ENCODE results near the gene PTPRU.
"Not testable (repeated sequence)": the region's sequence is repeated elsewhere in the genome, so short reads cannot be mapped to it uniquely, and the experiment has no call there.

Gene PTPRU

DNA sequence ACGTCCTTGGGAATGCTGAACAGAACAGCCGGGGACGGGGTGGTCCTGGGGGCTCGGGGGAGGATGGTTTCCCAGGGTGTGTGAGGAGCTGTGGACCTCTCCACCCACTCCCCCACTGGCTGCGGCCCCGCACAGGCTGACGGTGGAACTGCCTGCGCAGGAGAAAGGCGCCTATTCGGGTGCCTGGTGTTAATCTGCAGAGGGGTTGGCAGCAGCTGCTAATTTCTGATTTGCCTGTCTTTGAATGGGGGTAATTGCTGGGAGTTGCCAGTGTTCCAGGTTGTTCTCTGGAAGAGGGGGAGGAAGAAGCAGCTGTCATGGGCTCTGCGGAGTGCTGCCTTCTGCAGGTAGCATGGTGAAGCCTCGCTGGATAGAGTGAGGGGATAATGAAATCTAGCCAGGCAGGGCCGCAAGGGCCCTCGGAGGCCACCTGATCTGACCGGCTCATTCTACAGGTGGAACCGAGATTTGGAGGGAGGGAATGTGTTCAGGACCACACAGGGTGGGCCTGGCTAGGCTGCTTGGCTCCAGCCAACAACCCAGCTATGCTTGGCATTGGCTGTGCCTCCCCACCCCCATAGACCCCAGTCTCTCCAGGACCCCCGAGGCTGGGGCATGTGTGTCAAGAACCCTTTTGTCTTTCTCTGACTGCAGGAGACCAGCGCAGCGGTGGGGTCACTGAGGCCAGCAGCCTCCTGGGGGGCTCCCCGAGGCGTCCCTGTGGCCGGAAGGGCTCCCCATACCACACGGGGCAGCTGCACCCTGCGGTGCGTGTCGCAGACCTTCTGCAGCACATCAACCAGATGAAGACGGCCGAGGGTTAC lies 67.1 kb downstream of the PTPRU start:
- no peak overlapping the region for H3K4me3 ChIP-seq (ENCODE audit: low read depth in 1 of 2, low read length in 2 of 2)
- H3K9ac ChIP-seq (ENCODE audit: low read length): no peak overlapping the region
- H3K9me3 ChIP-seq (ENCODE audit: low read length): no peaks in the 10 kb centered on the region
- no peaks in the 10 kb centered on the region for H3K36me3 ChIP-seq (ENCODE audit: insufficient read depth, low read length)
- H3K27ac ChIP-seq (ENCODE audit: low read depth, low read length): no peak overlapping the region
- no peaks in the 10 kb centered on the region for H3K27me3 ChIP-seq (ENCODE audit: control insufficient read depth in 1 of 2, insufficient read depth in 2 of 2, low read length in 2 of 2)
- H3K4me1 ChIP-seq (ENCODE audit: insufficient read depth, low read length): no peaks in the 10 kb centered on the region

DNA sequence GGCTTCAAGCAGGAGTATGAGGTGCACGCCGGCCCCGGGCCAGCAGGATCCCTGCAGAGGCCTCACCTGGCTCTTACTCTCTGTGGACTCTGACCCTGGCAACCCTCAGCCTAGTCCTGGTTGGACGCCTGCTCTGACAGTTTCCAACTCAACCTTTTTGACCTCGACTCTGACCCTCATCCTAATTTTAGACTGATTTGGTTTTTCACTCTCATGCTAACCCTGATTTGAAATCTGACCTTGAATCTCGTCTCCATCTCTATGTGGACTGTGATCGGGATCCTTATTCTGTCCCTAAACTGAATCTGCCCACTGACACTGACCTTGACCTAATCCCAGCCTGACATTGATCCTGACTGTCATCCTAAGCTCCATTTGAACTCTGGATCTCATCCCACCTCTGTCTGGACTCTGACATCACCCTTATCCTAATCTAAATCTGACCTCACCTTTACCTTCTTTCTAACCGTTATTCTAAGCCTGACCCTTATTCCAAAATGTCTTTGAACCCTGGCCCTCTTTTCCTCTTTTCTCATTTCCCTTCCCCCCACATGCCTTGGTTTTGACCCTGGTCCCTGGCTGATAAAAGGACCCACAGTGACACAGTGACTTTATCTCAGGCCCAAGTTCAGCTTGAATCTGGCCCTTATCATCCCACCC lies 67.8 kb downstream of the PTPRU start:
- H3K9me3 ChIP-seq (ENCODE audit: low read length): no peaks in the 10 kb centered on the region
- H3K27ac ChIP-seq (ENCODE audit: low read depth, low read length): no peak overlapping the region
- H3K4me3 ChIP-seq (ENCODE audit: low read depth in 1 of 2, low read length in 2 of 2): no peak overlapping the region
- no peak overlapping the region for H3K9ac ChIP-seq (ENCODE audit: low read length)
- H3K4me1 ChIP-seq (ENCODE audit: insufficient read depth, low read length): no peaks in the 10 kb centered on the region
- H3K36me3 ChIP-seq (ENCODE audit: insufficient read depth, low read length): no peaks in the 10 kb centered on the region
- no peaks in the 10 kb centered on the region for H3K27me3 ChIP-seq (ENCODE audit: control insufficient read depth in 1 of 2, insufficient read depth in 2 of 2, low read length in 2 of 2)

DNA sequence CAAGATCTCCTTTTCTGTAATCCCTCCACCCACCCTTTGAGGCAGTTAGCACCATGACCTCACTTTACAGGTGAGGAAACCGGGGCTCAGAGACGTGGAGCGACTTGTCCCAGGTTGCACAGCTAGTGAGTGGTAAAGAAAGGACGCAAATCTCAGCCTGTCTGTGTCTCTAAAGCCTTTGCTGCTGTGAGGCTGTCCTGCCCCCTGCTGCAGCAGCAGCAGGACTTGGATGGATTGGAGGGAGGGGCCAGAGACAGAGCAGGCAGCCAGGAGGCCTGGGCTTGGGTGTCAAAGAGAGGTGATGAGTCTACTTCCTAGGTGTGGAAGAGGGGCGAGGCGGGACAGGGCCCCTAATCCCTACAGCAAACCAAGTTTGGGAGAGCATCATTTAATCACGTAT lies 69.6 kb downstream of the PTPRU start:
- H3K27ac ChIP-seq (ENCODE audit: low read depth, low read length): no peak overlapping the region

DNA sequence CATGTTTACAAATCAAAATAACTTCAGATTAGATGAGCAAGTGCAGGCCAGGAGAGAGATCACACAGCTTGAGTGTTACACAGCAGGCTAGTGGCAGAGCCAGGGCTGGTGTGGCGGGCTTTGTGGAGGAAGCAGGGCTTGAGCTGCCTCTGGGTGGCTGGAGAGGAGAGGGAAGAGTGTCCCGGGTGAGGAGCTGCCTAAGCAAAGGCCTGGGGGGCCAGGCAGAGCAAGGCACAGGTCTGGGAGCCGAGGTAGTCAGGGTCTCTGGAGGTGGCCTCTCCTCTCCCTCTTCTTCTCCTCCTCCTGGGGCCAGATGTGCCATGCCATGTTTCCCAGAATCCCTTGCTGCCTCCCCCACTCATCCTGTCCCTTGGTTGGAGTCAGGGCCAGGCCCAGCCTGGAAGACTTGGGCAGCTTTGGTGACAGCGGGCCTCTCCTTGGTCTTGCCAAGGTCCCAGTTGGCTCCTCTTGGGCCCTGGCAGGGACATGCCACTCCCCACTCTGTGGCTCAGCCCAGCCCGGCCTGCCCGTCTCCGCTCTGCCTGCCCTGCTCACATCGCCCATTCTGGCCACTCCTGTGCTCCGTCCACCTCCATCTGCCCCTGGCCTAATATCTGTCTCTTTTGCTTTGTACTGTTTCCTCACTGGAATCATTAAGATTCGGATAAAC lies 70.3 kb downstream of the PTPRU start:
- Histone ChIP-seq H3K9me3 (ENCODE audit: low read length) (no peaks in the 10 kb centered on the region), H3K4me3 (ENCODE audit: low read depth in 1 of 2, low read length in 2 of 2) (no peak overlapping the region), H3K27ac (ENCODE audit: low read depth, low read length) (no peak overlapping the region), H3K36me3 (ENCODE audit: insufficient read depth, low read length) (no peaks in the 10 kb centered on the region), H3K4me1 (ENCODE audit: insufficient read depth, low read length) (no peaks in the 10 kb centered on the region), H3K27me3 (ENCODE audit: control insufficient read depth in 1 of 2, insufficient read depth in 2 of 2, low read length in 2 of 2) (no peaks in the 10 kb centered on the region), H3K9ac (ENCODE audit: low read length) (no peak overlapping the region)

More for the DNA sequence above, 69.6 kb downstream of the PTPRU start:
- Histone ChIP-seq H3K4me1 (ENCODE audit: insufficient read depth, low read length) (no peaks in the 10 kb centered on the region), H3K4me3 (ENCODE audit: low read depth in 1 of 2, low read length in 2 of 2) (no peak overlapping the region), H3K9me3 (ENCODE audit: low read length) (no peaks in the 10 kb centered on the region), H3K9ac (ENCODE audit: low read length) (no peak overlapping the region), H3K36me3 (ENCODE audit: insufficient read depth, low read length) (no peaks in the 10 kb centered on the region), H3K27me3 (ENCODE audit: control insufficient read depth in 1 of 2, insufficient read depth in 2 of 2, low read length in 2 of 2) (no peaks in the 10 kb centered on the region)

DNA sequence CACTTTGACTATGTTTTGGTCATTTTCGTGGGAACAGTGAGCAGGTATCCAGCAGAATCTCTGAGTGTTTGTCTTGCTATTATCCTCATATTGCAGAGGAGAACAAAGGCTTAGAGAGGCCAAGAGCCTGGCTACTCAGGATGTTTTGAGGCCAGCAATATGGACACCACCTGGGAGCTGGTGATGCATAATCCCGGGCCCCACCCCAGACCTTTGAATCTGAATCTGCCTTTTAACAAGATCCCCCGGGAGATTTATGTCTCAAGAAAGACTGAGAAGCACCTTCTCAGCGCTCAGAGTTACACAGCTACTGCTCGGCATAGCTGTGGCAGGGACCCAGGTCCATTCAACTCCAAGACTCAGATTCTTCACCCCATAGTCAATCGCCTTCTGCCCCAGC lies 72.8 kb downstream of the PTPRU start:
- no peak overlapping the region for H3K27ac ChIP-seq (ENCODE audit: low read depth, low read length)
- no peak overlapping the region for H3K9ac ChIP-seq (ENCODE audit: low read length)
- H3K9me3 ChIP-seq (ENCODE audit: low read length): no peaks in the 10 kb centered on the region
- H3K36me3 ChIP-seq (ENCODE audit: insufficient read depth, low read length): no peaks in the 10 kb centered on the region
- no peaks in the 10 kb centered on the region for H3K27me3 ChIP-seq (ENCODE audit: control insufficient read depth in 1 of 2, insufficient read depth in 2 of 2, low read length in 2 of 2)
- no peak overlapping the region for H3K4me3 ChIP-seq (ENCODE audit: low read depth in 1 of 2, low read length in 2 of 2)
- H3K4me1 ChIP-seq (ENCODE audit: insufficient read depth, low read length): no peaks in the 10 kb centered on the region

DNA sequence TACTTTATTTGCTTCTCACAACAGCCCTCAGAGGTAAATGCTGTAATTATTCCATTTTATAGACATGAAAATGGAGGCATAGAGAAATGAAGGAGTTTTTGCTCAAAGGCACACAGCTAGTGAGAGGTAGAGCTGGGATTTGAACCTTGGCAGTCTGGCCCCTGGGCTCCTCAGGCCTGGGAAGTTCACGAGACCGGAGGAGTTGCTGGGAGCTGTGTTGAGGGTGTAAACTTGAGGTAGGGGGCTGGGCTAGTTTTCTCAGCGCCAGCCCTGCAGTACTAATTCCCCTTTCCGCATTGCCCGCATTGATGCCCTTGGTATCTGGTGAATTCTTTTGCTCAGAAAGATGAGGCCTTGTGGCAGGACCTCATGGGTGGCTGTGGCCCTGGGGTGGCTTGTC lies 73.3 kb downstream of the PTPRU start:
- Histone ChIP-seq H3K27me3 (ENCODE audit: control insufficient read depth in 1 of 2, insufficient read depth in 2 of 2, low read length in 2 of 2) (no peaks in the 10 kb centered on the region), H3K4me3 (ENCODE audit: low read depth in 1 of 2, low read length in 2 of 2) (no peak overlapping the region), H3K9ac (ENCODE audit: low read length) (no peak overlapping the region), H3K4me1 (ENCODE audit: insufficient read depth, low read length) (no peaks in the 10 kb centered on the region), H3K27ac (ENCODE audit: low read depth, low read length) (no peak overlapping the region), H3K9me3 (ENCODE audit: low read length) (no peaks in the 10 kb centered on the region), H3K36me3 (ENCODE audit: insufficient read depth, low read length) (no peaks in the 10 kb centered on the region)

DNA sequence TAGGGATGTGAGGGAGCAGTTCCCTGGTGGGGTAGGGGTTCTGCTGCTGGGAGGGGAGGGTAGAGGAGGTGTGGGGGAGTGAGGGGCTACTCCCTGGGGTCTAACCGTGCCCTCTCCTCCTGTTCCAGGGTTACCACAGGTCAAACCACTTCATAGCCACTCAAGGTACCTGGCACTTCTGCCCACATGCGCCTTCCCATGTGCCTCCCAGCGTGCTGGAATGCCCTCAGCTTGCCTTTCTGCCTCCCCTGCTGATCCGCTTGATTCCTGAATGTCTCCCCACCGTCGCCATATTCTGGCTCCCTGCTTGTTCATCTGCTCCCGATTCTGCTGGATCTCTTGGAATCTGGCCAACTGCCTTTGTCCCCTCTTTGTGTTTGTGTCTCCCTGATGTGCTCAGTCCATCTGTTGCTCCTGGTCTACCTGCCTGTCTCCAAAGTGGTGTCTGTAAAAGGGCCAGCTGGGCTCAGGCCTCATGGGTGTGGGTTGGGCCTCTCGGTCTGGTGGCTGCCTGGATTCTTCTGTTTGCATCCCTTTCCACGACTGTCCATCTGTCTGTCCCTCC lies 74.4 kb downstream of the PTPRU start:
- H3K9ac ChIP-seq (ENCODE audit: low read length): no peak overlapping the region
- no peaks in the 10 kb centered on the region for H3K36me3 ChIP-seq (ENCODE audit: insufficient read depth, low read length)
- H3K9me3 ChIP-seq (ENCODE audit: low read length): no peaks in the 10 kb centered on the region
- no peaks in the 10 kb centered on the region for H3K27me3 ChIP-seq (ENCODE audit: control insufficient read depth in 1 of 2, insufficient read depth in 2 of 2, low read length in 2 of 2)
- no peaks in the 10 kb centered on the region for H3K4me1 ChIP-seq (ENCODE audit: insufficient read depth, low read length)
- H3K27ac ChIP-seq (ENCODE audit: low read depth, low read length): no peak overlapping the region
- H3K4me3 ChIP-seq (ENCODE audit: low read depth in 1 of 2, low read length in 2 of 2): no peak overlapping the region

DNA sequence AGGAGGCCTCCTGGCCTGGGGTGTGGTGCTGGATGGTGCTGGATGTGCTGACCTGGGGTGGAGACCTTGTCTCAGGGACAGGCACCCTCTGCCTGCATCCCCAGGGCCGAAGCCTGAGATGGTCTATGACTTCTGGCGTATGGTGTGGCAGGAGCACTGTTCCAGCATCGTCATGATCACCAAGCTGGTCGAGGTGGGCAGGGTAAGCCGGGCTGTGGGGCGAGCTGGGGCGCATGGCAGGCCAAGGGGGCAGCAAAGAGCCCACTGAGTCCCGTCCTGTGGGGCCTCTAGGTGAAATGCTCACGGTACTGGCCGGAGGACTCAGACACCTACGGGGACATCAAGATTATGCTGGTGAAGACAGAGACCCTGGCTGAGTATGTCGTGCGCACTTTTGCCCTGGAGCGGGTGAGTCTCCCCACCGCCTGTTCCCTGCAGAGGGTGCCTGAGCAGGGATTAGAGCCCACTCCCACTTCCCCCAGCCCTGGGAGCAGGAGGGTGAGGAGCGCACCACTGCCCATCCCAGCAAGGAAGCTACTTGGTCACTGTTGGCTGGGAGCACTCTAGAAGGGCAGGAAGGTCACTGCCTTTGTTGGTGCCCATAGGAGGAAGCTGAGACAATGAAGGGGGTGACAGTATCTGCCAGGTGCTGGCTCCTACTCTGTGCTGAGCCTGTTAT lies 75.2 kb downstream of the PTPRU start:
- no peak overlapping the region for H3K27ac ChIP-seq (ENCODE audit: low read depth, low read length)
- no peaks in the 10 kb centered on the region for H3K36me3 ChIP-seq (ENCODE audit: insufficient read depth, low read length)
- H3K9me3 ChIP-seq (ENCODE audit: low read length): no peaks in the 10 kb centered on the region
- no peaks in the 10 kb centered on the region for H3K4me1 ChIP-seq (ENCODE audit: insufficient read depth, low read length)
- no peak overlapping the region for H3K4me3 ChIP-seq (ENCODE audit: low read depth in 1 of 2, low read length in 2 of 2)
- H3K9ac ChIP-seq (ENCODE audit: low read length): no peak overlapping the region
- H3K27me3 ChIP-seq (ENCODE audit: control insufficient read depth in 1 of 2, insufficient read depth in 2 of 2, low read length in 2 of 2): no peaks in the 10 kb centered on the region

DNA sequence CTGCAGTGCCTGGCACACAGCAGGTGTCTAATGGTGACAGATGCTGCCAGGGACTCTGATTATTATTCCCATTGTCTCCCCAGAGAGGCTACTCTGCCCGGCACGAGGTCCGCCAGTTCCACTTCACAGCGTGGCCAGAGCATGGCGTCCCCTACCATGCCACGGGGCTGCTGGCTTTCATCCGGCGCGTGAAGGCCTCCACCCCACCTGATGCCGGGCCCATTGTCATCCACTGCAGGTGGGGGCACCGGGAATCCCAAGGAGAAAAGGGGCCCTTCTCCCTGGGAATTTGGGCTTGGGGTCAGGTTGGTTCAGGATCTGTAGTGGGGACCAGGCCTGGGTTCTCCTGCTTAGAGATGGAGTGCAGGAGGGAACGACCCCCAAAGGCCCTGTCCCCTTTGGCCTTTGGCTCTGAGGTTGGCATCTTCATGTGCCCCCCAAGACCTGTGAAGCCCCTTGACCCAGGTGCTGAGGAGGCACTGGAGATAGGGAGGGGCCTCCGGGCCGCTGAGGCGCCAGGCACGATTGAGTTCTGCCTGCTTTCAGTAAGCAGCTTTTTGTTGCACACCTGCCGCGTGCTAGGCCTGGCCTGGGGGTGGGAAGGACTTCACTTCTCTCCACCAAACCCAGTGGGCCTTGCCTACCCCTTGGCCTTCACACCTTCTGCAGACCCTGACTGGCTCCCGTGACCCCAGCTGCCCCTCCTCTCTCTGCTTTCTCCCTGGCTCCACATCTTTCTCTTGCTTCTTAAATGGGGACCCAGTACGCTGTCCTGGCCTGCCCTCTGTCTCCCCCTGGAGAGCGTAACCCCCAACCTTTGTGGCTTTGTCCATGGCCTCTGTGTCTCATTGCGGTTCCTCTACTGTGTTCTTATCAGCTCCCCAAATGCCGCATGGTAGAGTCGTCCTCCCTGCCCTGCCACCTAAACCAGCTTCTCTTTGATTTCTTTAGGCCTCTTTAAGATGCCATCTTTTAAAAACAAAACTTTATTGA lies 76.4 kb downstream of the PTPRU start:
- no peak overlapping the region for H3K4me3 ChIP-seq (ENCODE audit: low read depth in 1 of 2, low read length in 2 of 2)
- H3K9me3 ChIP-seq (ENCODE audit: low read length): no peaks in the 10 kb centered on the region
- H3K9ac ChIP-seq (ENCODE audit: low read length): no peak overlapping the region
- H3K36me3 ChIP-seq (ENCODE audit: insufficient read depth, low read length): no peaks in the 10 kb centered on the region
- H3K27me3 ChIP-seq (ENCODE audit: control insufficient read depth in 1 of 2, insufficient read depth in 2 of 2, low read length in 2 of 2): no peaks in the 10 kb centered on the region
- H3K4me1 ChIP-seq (ENCODE audit: insufficient read depth, low read length): no peaks in the 10 kb centered on the region
- H3K27ac ChIP-seq (ENCODE audit: low read depth, low read length): no peak overlapping the region

DNA sequence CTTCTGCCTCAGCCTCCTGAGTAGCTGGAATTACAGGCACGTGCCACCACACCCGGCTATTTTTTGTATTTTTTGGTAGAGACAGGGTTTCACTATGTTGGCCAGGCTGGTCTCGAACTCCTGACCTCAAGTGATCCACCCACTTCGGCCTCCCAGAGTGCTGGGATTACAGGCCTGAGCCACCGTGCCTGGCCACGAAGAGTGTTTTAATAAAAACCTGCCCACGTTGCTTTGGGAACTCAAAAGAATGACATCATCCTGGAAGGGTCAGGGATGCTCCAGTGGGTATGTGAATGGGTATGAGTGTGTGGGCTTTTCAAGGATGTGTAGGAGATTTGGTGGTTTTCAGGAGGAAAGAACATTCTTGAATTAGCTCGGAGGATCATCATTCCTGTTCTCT lies 78.4 kb downstream of the PTPRU start:
- not testable (repeated sequence) for H3K9me3 ChIP-seq (ENCODE audit: low read length); H3K27ac ChIP-seq (ENCODE audit: low read depth, low read length); H3K9ac ChIP-seq (ENCODE audit: low read length); H3K27me3 ChIP-seq (ENCODE audit: control insufficient read depth in 1 of 2, insufficient read depth in 2 of 2, low read length in 2 of 2); H3K36me3 ChIP-seq (ENCODE audit: insufficient read depth, low read length); H3K4me1 ChIP-seq (ENCODE audit: insufficient read depth, low read length); H3K4me3 ChIP-seq (ENCODE audit: low read depth in 1 of 2, low read length in 2 of 2)
